Measurements from ENCODE around the gene LYPD6.

- TF ChIP-seq, protein P1, sequence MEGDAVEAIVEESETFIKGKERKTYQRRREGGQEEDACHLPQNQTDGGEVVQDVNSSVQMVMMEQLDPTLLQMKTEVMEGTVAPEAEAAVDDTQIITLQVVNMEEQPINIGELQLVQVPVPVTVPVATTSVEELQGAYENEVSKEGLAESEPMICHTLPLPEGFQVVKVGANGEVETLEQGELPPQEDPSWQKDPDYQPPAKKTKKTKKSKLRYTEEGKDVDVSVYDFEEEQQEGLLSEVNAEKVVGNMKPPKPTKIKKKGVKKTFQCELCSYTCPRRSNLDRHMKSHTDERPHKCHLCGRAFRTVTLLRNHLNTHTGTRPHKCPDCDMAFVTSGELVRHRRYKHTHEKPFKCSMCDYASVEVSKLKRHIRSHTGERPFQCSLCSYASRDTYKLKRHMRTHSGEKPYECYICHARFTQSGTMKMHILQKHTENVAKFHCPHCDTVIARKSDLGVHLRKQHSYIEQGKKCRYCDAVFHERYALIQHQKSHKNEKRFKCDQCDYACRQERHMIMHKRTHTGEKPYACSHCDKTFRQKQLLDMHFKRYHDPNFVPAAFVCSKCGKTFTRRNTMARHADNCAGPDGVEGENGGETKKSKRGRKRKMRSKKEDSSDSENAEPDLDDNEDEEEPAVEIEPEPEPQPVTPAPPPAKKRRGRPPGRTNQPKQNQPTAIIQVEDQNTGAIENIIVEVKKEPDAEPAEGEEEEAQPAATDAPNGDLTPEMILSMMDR (IDR thresholded peaks at IDR 0.05): no peak
- no peak for TF ChIP-seq ZFX (IDR thresholded peaks at IDR 0.05; ENCODE audit: borderline replicate concordance)
Observed at GRCh38 chr2:149468636-149469035, 138.2 kb downstream of the LYPD6 start.
